ENCODE measurements around the gene DENND1B.

DNA sequence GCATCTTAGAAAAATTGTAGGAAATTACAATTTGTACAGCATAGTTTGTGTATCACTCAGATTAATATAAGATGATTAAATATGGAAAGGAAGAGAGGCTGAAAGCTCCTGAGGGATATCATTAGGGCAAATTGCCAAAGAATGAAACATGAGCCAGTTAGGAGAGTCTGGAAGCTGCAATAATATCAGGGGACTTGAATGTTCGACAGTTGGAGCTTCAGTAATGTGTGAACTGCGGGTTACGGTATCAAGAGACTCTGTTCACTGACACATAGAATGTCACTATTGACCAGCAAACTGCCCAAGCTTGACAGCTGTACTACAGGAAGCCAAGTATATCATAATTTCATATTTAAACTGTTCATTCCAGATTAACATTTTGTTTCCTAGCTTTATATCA, 157.2 kb downstream of the DENND1B start:
- no peak for TF ChIP-seq POLR2A (IDR thresholded peaks at IDR 0.05)
- no peak for TF ChIP-seq CTCF (IDR thresholded peaks at IDR 0.05 in 4 of 5, conservative IDR thresholded peaks at IDR 0.05 in 1 of 5)
